OCI-LY3 (cell line): ENCODE measurements around the gene ATP8A2.

Source experiments
- EZH2phosphoT487 ChIP-seq: fragments of 200-600 bp; shearing (Covaris generic); IDR thresholded peaks from 2 replicates; pipeline ENCODE4 v1.6.1; 2018; ENCODE audit warnings: antibody characterized with exemption, mixed run types, low read depth
- TF ChIP-seq, protein P1 (sequence below): fragments of 200-600, 300-600 bp; sonication (generic); IDR thresholded peaks from 2 replicates; pipeline ENCODE4 v1.5.1; 2014; ENCODE audit warnings: antibody characterized with exemption, low read length, low read depth

DNA sequence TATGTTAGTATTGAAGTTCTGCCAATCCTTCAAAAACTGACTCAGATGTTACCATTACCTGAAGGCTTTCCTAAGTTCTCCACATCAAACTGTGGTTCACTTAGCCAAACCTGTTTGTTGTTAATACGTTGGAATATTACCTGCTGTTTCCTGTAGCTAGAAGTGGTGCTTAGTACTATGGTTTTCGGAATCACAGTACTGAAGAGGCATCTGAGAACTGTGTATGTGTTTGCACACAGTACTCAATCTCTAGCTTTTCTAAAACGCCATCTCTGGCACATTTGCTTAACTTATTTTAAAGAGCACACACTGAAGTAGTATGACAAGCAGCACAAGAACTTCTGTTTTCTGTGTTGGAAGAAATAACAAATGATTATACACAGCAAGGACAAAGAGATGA, 431.9 kb downstream of the ATP8A2 start:
- TF ChIP-seq, protein P1, sequence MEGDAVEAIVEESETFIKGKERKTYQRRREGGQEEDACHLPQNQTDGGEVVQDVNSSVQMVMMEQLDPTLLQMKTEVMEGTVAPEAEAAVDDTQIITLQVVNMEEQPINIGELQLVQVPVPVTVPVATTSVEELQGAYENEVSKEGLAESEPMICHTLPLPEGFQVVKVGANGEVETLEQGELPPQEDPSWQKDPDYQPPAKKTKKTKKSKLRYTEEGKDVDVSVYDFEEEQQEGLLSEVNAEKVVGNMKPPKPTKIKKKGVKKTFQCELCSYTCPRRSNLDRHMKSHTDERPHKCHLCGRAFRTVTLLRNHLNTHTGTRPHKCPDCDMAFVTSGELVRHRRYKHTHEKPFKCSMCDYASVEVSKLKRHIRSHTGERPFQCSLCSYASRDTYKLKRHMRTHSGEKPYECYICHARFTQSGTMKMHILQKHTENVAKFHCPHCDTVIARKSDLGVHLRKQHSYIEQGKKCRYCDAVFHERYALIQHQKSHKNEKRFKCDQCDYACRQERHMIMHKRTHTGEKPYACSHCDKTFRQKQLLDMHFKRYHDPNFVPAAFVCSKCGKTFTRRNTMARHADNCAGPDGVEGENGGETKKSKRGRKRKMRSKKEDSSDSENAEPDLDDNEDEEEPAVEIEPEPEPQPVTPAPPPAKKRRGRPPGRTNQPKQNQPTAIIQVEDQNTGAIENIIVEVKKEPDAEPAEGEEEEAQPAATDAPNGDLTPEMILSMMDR = no peak
- TF ChIP-seq EZH2phosphoT487 = no peak
